GM18499 (cell line): Measurements from ENCODE around the gene MSX1.

Experiments used
- ATAC-seq: cut with Tn5 transposase; IDR thresholded peaks from one replicate; pipeline ENCODE4 v1.9.1; 2021; ENCODE audit warnings: moderate number of reproducible peaks; ENCODE audit not compliant: insufficient read depth, unreplicated experiment

Gene MSX1

DNA sequence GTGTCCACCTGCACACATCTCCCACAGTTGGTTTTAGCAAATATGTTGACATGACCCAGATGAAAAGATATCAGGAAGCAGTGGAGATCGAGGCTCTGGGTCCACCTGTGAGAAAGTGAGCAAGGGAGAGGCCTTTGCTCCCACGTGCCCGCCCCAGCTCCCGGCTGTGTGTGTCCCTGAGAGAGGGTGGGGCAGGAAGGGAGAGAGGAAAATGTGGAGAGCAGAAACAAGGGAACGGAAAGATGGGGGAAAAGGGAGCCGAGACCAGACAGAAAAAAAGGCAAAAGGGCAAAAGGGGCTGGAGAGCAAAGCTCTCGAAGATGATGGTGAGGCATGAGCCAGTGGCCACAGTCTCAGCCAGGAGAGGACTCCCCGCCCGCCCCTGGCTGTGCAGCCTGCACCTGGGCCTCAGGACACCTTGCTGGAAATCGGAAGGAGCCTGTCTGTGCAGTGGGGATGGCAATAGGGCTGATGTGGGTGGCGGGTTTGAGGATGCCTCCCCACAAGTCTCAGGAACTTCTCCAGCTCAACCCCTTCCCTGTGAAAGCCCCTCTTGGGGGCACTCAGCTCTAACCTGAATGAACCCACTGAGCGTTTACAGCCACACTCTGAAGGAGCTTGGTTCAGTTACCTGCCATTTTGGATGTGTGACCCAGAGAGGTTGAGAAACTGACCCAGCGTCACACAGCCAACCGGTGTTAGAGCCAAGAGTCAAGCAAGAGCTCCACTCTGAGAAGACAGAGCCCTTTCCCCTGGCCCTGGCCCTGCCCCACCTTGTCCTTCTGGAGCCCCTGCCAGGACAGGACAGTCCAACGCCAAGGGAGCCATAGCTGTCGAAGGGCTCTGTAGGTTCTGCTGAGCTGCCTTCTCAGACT, 20.3 kb upstream of the MSX1 start:
- ATAC-seq: no peak

DNA sequence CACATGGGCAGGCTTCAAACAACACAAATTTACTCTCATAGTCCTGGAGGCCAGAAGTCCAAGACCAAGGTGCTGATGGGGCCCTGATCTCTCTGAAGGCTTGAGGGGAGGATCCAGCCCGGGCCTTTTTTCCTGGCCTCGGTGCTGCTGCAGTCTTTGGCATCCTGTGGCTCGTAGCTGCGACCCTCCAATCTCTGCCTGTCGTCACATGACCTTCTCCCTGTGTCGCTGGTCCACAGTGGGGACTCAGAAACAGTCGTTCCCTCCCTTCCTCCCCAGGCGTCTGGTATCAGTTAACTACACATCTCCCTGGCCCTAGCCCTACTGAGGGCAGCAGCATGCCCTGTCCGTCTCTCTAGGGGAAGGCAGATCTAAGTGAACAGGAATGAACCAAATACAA, 19.1 kb upstream of the MSX1 start:
- no peak for ATAC-seq

DNA sequence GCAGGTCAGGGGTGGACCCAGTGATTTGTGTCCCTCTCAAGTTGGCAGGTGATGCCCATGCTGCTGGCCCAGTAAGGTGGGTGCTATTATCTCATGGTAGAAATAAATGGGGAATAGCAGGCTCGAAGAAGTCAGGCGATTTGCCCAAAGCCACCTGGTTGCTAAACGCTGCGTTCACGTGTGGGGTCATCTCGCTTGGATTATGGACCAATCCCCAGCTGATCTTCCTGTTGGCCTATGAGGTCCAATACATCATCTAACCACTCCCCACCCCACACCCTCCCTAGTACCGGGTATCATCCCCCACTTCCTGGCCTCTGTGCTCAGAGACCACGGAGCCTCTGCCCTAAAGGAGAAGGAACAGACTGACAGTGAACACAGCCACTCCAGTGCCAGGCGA, 18.3 kb upstream of the MSX1 start:
- ATAC-seq: no peak

DNA sequence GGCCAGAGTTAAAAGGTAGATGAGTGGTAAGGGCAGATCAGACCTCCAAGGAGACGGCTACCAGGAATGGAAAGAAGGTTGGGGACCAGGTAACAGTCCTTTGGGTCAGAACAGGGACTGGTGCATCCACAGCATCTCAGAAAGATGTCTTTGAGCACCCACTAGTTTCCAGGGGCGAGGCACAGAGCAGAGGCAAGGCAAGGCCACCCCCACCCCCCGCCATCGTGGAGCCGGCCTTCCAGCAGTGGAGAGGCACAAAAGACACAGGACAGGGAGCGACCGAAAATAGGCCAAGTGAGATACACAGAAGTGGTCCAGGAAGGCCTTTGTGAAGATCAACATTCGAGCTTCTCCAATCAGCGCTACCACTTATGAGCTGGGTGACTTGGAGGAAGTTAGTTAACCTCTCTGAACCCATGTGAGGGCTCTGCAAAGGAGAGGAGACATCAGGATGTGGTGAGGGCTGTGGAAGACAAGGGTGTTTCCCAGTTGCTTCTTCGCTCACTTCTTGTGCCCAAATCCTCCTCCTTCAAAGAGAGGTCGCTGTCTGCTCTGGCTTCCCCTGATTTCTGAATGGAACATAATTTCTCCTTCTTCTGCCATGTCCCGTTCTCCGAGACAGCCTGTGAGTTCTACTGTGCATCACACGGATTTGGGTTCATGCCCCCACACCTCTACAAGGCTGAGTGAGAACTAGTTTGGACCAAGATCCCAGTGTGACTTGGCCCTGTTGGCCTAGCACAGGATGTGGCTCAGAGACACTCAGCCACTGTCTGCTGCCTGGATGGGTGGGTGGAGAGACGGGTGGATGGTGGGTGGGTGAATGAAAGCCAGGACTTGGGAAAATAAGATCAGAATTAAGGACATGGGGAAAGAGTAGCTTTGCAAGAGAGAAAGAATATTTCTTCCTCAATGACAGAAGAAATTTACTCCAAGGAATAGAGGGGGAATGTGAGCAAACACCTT, 16.7 kb upstream of the MSX1 start:
- ATAC-seq: no peak

DNA sequence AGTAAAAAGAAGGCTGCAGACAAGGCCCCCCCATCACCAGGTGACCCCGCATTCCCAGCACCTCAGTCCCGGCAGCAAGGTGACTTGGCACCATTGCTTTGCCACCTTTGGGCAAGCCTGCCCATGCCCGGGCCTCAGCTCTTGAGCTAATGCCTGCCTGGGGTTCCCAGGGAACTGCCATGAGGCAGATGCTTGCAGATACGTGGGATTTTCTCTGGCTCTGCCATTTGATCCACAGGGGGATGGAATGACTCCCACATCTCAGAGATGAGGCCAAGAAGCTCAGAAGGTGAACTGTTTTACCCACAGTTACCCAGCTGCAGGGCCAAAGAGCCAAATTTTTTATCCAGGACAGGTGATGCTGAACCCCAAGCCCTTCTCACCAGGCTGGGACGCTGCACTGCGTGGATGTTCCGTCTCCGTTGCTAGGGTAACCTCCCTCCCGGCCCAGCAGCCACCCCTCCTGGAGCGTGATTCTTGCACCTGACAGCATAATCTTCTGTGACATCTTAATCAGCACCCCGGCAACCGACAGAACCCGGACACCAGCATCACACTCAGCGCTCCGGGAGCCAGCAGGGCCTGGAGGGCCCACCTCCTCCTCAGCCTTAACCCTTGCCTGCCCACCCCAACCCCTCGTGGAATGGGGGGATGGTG, 15.7 kb upstream of the MSX1 start:
- ATAC-seq: no peak

DNA sequence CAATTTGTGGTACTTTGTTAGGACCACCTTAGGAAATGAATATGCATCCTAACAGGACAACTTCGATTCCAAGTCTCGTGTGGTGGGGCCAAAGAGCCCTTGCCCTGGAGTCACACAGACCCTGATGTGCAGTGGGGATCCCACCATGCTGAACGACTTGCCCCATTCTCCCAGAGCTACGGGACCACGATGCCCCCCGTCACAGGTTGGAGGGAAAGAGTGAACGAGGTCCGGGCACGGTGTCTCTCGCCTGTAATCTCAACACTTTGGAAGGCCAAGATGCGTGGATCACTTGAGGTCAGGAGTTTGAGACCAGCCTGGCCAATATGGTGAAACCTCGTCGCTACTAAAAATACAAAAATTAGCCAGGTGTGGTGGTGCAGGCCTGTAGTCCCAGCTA, 14.4 kb upstream of the MSX1 start:
- ATAC-seq: no peak

DNA sequence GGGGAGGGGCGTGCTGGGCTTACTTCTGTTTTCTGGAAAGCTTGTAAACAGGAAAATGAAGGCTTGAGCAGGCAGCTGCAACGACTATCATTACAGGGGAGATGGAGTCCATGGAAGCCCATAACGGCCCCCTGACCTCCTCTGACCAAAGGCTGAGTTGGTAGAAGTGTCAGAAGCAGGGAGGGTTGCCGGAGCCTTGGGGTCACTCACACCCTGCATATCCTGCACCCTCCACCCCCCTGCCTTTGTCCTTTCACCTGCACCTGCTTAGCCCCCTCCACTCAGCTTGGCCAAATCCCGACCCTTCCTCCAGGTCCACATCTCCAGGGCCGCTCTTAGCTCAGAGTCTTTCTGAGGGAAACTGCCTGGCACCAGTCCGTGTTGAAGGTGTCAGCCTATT, 12.5 kb upstream of the MSX1 start:
- no peak for ATAC-seq

DNA sequence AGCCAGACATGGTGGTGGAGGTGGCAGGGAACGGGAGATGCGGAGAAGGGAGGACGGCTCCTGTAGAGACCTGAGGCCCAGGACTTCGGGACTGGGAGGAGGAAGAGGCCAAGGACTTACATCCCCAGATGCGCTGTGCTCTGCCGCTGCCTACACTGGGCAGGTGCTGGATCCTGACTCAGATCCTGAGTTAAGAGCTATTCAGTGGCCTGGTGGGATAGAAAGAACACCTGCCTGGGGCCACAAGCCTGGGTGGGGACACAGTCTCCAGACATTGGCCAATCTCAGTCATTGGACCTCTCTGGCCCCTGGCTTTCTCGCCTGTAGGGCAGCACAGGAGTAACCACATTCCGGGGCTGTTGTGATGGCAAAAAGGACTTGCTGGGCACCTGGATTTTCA, 10.9 kb upstream of the MSX1 start:
- ATAC-seq: no peak

DNA sequence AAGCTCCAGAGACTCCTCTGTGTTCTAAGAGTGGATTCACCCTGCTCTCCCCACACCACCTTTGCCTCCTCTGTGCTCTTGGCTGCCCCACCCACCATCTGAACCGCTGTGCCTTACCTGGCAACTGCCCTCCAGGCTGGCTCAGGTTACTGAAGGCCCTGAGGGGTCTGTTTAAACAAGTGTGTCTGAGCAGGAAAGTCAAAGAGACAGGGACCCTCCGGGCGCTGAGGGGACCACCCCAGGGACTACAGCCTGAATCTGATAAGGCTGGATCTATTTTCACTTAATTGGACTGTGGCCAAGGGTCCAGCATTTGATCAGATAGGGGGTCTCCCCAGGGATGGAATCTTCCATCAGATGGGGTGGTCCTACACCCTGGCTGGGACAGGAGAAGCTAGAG, 10.4 kb upstream of the MSX1 start:
- no peak for ATAC-seq

DNA sequence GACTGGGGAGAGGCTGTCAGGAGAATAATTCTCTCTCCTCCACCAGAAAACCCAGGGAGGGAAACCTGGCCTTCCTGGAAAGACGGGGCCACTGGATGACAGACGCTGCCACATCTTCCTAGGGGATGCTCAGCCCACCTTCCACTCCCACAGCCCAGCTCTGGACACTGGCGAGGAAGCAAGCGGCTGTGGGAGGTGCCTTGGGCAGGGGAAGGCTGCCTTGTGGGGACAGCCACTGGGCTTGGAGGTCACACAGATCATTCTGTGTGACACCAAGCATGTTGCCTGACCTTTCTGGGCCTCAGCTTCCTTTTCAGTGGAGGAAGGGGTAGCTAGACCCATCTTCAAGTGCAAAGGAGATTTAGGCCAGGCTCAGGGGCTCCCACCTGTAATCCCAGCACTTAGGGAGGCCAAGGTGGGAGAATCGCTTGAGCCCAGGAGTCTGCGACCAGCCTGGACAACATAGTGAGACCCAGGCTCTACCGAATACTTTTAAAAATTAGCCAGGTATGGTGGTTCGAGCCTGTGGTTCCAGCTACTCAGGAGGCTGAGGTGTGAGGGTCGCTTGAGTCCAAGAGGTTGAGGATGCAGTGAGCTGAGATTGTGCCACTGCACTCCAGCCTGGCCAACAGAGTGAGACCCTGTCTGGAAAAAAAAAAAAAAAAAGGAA, 9.8 kb upstream of the MSX1 start:
- ATAC-seq: no peak

DNA sequence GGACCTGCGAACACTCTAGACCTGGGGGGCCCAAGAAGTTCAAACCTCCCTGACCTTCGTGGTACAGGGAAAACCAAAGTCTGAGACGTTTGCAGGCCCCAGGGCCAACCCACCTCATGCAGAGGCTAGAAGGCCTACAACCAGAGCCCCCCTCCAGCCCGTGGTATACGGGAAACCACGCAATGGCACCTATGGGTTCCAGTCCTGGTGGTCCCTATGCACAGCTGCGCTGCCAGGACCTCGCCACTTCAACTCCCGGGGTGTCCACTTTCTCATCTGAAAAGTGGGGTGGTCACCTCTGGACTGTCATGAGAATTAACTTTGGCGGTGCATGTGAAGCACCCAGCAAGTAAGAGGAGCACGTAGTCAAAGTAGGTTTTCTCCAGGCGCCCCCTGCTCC, 8.4 kb upstream of the MSX1 start:
- ATAC-seq: no peak

DNA sequence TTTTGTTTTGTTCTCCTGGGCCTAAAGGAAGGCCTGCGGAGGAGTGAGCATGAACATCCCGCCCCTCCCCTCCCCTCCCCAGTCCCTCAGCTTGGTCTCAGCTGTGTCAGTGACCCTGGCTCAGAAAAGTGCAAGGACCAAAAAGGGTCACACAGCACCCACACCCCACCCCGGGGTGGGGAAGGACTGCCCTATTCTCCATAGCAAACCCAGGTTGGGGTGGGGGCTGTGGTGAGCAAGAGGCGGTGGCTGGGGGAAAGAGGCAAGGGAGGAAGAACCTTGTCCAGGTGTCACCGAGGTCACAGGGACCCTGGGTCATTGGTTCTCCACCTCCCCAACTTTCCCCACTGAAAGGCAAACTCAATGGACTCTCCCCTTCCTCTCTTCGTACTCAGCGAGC, 7.6 kb upstream of the MSX1 start:
- ATAC-seq: no peak

DNA sequence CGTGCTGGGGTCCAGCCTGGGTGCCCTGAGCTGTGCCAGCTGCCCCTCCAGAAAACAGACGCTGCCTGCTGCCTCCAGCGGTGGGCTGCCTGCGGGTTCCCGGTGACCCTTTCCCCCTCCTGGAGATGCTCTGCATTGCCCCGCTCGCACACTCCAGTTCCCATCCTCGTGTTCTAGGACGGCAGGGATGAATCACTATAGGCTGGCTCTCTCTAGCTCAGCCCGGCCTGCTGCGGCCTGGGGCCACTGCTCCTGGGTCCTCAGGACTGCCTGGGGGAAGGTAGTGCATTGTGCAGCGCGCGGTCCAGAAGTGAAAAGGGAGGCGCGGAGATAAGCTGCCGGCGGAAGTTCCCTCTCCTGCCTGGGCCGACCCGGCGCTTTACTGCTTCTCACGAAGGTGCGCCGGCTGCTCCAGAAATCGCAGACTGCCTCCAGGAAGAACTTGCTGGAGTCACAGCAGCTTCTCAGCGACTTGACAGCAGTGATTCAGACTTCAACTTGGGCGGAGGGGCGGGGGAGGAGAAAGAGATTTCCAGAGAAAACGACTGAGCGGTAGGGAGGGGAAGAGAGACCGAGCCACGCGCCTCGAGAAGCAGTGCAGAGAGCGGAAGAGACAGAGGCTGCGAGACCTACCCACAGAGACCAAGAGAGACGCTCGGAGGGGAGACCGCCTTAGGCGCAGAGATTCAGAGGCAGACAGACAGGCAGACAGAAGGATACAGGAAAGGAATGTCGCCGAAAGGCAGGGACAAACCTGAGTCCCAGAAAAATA, 6.7 kb upstream of the MSX1 start:
- ATAC-seq: no peak

DNA sequence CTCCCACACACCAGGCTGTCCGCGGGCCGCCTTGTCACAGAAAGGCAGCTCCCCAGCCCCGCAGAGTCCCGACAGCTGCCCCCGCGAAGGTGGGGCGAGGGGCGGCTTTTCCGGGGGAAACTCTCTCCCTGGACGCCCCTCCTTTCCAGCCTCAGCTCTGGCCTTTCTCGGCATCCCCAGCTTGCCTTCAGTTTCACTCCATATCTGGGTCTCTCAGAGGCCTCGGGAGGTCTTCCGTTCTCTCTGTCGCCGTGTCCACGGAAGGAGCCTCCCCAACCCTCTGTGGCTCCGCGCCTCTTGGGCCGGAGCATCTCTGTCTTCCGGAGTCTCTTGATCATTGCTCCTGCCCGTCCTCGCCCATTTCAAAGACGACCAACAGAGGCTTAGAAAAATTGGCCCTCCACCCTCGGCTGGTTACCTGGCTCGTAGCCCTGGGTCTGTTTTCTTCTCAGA, 6.1 kb upstream of the MSX1 start:
- ATAC-seq: no peak

DNA sequence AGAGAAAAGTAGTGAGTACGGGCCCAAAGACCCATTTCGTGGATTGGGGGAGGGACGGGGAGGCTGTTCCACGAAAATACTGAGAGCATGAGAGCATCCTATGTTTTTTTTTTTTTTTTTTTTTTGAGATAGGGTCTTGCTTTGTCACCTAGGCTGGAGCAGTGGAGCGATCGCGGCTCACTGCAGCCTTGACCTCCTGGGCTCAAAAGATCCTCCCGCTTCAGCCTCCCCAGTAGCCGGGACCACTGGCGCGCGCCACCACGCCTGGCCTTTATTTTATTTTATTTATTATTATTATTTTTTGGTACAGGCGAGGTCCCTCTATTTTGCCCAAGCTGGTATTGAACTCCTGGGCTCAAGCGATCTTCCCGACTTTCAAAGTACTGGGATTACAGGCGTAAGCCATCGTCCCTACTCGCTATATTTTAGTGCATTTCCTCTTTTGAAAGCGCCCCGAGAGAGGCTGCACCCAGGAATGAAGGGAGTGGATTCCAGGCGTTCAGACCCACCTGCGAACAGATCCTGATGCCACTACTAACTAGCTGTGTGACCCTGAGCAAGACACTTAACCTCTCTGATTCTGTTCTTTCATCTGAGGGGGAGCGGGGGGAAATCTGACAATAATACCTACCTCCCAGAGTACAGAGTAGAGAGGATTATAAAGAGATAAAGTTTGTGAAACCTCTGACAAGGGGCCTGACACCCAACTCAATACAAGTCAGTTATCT, 5.4 kb upstream of the MSX1 start:
- no peak for ATAC-seq

DNA sequence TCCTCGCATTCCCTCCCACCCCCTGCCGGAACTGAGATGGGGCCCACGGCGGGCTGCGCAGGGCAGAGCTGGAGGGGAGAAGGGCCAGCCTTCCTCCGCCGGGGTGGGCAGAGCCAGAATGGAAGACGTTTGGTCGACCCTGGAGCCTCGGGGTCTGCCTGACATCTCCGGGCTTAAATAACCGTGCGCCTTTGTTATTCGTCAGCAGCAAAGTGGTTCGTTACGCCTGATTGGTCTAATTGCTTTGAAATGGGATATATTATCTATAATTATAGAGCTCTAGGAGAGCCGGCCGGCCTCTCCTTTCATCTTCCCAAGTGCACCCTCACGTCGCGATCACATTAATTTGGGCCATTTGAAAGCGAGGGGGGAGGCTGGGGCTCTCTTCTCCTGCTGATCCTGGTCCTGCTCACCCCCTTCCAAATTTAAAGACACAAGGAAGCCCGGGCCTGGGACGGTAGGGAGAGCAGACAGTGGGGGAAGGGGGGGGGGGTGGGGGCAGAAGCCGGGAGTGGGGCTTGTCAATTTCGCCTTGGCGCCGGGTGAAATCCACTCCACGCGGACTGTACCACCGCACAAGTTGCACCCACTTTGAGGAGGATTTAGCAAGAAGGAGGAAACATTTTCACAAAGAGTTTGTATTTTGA, 4.7 kb upstream of the MSX1 start:
- ATAC-seq: no peak

DNA sequence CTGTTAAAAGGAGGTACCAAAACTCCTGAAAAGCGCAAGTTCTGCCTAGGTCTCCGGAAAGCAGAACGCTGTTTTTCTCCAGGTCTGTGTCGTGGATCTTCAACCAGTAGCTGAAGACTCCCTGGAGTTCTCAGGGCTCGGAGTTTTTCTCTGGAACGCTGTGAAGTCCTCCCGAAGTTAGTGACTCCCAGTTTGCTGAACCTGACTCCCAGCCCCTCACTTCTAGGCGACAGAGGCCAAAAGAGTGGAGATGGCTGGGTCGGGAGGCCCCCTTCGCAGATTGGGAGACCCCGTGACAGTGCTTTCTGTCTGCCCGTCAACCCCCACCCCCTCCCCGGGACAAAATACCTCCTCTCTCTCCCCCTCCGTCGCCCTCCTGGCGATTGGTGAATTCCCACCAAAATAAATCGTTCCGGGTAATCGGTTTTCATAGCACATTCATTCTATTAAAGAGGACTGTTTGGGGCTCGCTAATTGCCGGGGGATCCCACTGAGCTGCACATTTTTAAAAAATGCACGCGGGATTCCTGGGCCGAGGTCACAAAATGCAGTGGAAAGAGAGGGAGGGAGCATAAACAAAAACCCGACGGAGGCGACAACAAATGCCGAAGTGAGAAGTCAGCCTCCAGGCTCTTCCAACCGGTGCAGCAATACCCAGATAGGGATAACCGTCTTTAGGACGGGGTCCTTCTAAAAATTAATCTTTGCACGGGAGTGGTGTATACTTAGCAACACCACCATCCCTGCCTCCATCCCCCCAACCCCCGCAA, 4.0 kb upstream of the MSX1 start:
- ATAC-seq: no peak
